ENCODE results near the gene ISLR2.

ISLR2 gene

GRCh38 chr15:74129586-74130154 is 716 bp upstream of the ISLR2 start:
- Histone ChIP-seq H3K4me3 (ENCODE audit: low read length) (peak overlapping the region; percentile 49), H3K36me3 (ENCODE audit: insufficient read depth, low read length) (no peaks in the 10 kb centered on the region), H3K27me3 (ENCODE audit: insufficient read depth, low read length) (peaks cover 96% of the 10 kb centered on the region), H3K9me3 (ENCODE audit: insufficient read depth, low read depth, low read length) (no peaks in the 10 kb centered on the region; the same call in 1 of the 2 replicates), H3K4me1 (ENCODE audit: insufficient read depth, low read length) (0 out of 2 replicates have a peak, but pooled peaks cover 12% of the 10 kb centered on the region), H3K27ac (ENCODE audit: low read depth, low read length) (no peak overlapping the region), H3K9ac (ENCODE audit: low read depth, low read length) (no peak overlapping the region)
- 1% methylated on average over 40 of the region's 40 CpGs for WGBS

GRCh38 chr15:74130849-74131627 is 652 bp downstream of the ISLR2 start:
- H3K4me1 ChIP-seq (ENCODE audit: insufficient read depth, low read length), result peaks cover 16% of the 10 kb centered on the region; the same call in 1 of the 2 replicates
- WGBS, result 4% methylated on average over 28 of the region's 28 CpGs
- H3K9me3 ChIP-seq (ENCODE audit: insufficient read depth, low read depth, low read length), result no peaks in the 10 kb centered on the region; the same call in 1 of the 2 replicates
- H3K36me3 ChIP-seq (ENCODE audit: insufficient read depth, low read length), result no peaks in the 10 kb centered on the region
- H3K4me3 ChIP-seq (ENCODE audit: low read length), result peak overlapping the region; percentile 30
- no peak overlapping the region for H3K27ac ChIP-seq (ENCODE audit: low read depth, low read length)
- H3K27me3 ChIP-seq (ENCODE audit: insufficient read depth, low read length), result peaks cover 99% of the 10 kb centered on the region
- H3K9ac ChIP-seq (ENCODE audit: low read depth, low read length), result no peak overlapping the region

- no peaks in the 10 kb centered on the region for H3K36me3 ChIP-seq (ENCODE audit: insufficient read depth, low read length)
- peaks cover 98% of the 10 kb centered on the region for H3K27me3 ChIP-seq (ENCODE audit: insufficient read depth, low read length)
- WGBS, result 24% methylated on average over 20 of the region's 20 CpGs
- H3K9ac ChIP-seq (ENCODE audit: low read depth, low read length), result no peak overlapping the region
- no peaks in the 10 kb centered on the region; the same call in 1 of the 2 replicates for H3K9me3 ChIP-seq (ENCODE audit: insufficient read depth, low read depth, low read length)
- peaks cover 19% of the 10 kb centered on the region for H3K4me1 ChIP-seq (ENCODE audit: insufficient read depth, low read length)
- no peak overlapping the region for H3K4me3 ChIP-seq (ENCODE audit: low read length)
- no peak overlapping the region for H3K27ac ChIP-seq (ENCODE audit: low read depth, low read length)
Observed at GRCh38 chr15:74131628-74132413, 1.4 kb downstream of the ISLR2 start.

GRCh38 chr15:74132681-74133651 is 2.6 kb downstream of the ISLR2 start:
- Histone ChIP-seq H3K27ac (ENCODE audit: low read depth, low read length) (no peak overlapping the region), H3K9me3 (ENCODE audit: insufficient read depth, low read depth, low read length) (no peaks in the 10 kb centered on the region; the same call in 1 of the 2 replicates), H3K9ac (ENCODE audit: low read depth, low read length) (no peak overlapping the region), H3K27me3 (ENCODE audit: insufficient read depth, low read length) (peaks cover 98% of the 10 kb centered on the region), H3K36me3 (ENCODE audit: insufficient read depth, low read length) (no peaks in the 10 kb centered on the region), H3K4me1 (ENCODE audit: insufficient read depth, low read length) (peaks cover 22% of the 10 kb centered on the region), H3K4me3 (ENCODE audit: low read length) (peak overlapping the region; percentile 21; the same call in 1 of the 2 replicates)
- WGBS, result 13% methylated on average over 90 of the region's 90 CpGs

GRCh38 chr15:74133694-74134386 is 3.5 kb downstream of the ISLR2 start:
- 14% methylated on average over 71 of the region's 71 CpGs for WGBS

GRCh38 chr15:74134387-74135027 is 4.1 kb downstream of the ISLR2 start:
- Histone ChIP-seq H3K4me3 (ENCODE audit: low read length) (peak overlapping the region; percentile 25), H3K9me3 (ENCODE audit: insufficient read depth, low read depth, low read length) (no peaks in the 10 kb centered on the region; the same call in 1 of the 2 replicates), H3K4me1 (ENCODE audit: insufficient read depth, low read length) (peaks cover 33% of the 10 kb centered on the region), H3K27me3 (ENCODE audit: insufficient read depth, low read length) (peaks cover 98% of the 10 kb centered on the region), H3K36me3 (ENCODE audit: insufficient read depth, low read length) (no peaks in the 10 kb centered on the region), H3K9ac (ENCODE audit: low read depth, low read length) (no peak overlapping the region), H3K27ac (ENCODE audit: low read depth, low read length) (no peak overlapping the region)
- 10% methylated on average over 53 of the region's 53 CpGs for WGBS

More at GRCh38 chr15:74133694-74134386, 3.5 kb downstream of the ISLR2 start:
- H3K27ac ChIP-seq (ENCODE audit: low read depth, low read length), result no peak overlapping the region
- peaks cover 26% of the 10 kb centered on the region for H3K4me1 ChIP-seq (ENCODE audit: insufficient read depth, low read length)
- H3K9me3 ChIP-seq (ENCODE audit: insufficient read depth, low read depth, low read length), result no peaks in the 10 kb centered on the region; the same call in 1 of the 2 replicates
- peaks cover 98% of the 10 kb centered on the region for H3K27me3 ChIP-seq (ENCODE audit: insufficient read depth, low read length)
- no peaks in the 10 kb centered on the region for H3K36me3 ChIP-seq (ENCODE audit: insufficient read depth, low read length)
- H3K9ac ChIP-seq (ENCODE audit: low read depth, low read length), result no peak overlapping the region
- peak overlapping the region; percentile 21; the same call in 1 of the 2 replicates for H3K4me3 ChIP-seq (ENCODE audit: low read length)

- Histone ChIP-seq H3K9ac (ENCODE audit: low read depth, low read length) (no peak overlapping the region), H3K27me3 (ENCODE audit: insufficient read depth, low read length) (peaks cover 98% of the 10 kb centered on the region), H3K36me3 (ENCODE audit: insufficient read depth, low read length) (no peaks in the 10 kb centered on the region), H3K27ac (ENCODE audit: low read depth, low read length) (no peak overlapping the region), H3K9me3 (ENCODE audit: insufficient read depth, low read depth, low read length) (no peaks in the 10 kb centered on the region; the same call in 1 of the 2 replicates), H3K4me1 (ENCODE audit: insufficient read depth, low read length) (peaks cover 38% of the 10 kb centered on the region), H3K4me3 (ENCODE audit: low read length) (peak overlapping the region; percentile 25)
- 15% methylated on average over 26 of the region's 27 CpGs for WGBS
Observed at GRCh38 chr15:74135041-74135565, 4.7 kb downstream of the ISLR2 start.

GRCh38 chr15:74136540-74136813 is 6.1 kb downstream of the ISLR2 start:
- H3K9me3 ChIP-seq (ENCODE audit: insufficient read depth, low read depth, low read length), result no peaks in the 10 kb centered on the region; the same call in 1 of the 2 replicates
- H3K4me1 ChIP-seq (ENCODE audit: insufficient read depth, low read length), result peaks cover 47% of the 10 kb centered on the region
- no peak overlapping the region for H3K27ac ChIP-seq (ENCODE audit: low read depth, low read length)
- peaks cover 86% of the 10 kb centered on the region for H3K27me3 ChIP-seq (ENCODE audit: insufficient read depth, low read length)
- H3K4me3 ChIP-seq (ENCODE audit: low read length), result peak overlapping the region; percentile 50
- H3K36me3 ChIP-seq (ENCODE audit: insufficient read depth, low read length), result no peaks in the 10 kb centered on the region
- peak overlapping the region; percentile 23; the same call in 1 of the 2 replicates for H3K9ac ChIP-seq (ENCODE audit: low read depth, low read length)
- under 1% methylated on average over 22 of the region's 26 CpGs for WGBS

- Histone ChIP-seq H3K4me1 (ENCODE audit: insufficient read depth, low read length) (peaks cover 52% of the 10 kb centered on the region), H3K9me3 (ENCODE audit: insufficient read depth, low read depth, low read length) (no peaks in the 10 kb centered on the region; the same call in 1 of the 2 replicates), H3K36me3 (ENCODE audit: insufficient read depth, low read length) (no peaks in the 10 kb centered on the region), H3K27me3 (ENCODE audit: insufficient read depth, low read length) (peaks cover 81% of the 10 kb centered on the region), H3K9ac (ENCODE audit: low read depth, low read length) (peak overlapping the region; percentile 23; the same call in 1 of the 2 replicates), H3K27ac (ENCODE audit: low read depth, low read length) (no peak overlapping the region), H3K4me3 (ENCODE audit: low read length) (peak overlapping the region; percentile 50)
- 54% methylated on average over 18 of the region's 18 CpGs for WGBS
Observed at GRCh38 chr15:74136814-74137536, 6.6 kb downstream of the ISLR2 start.

Measured in HUES64 (cell line).